Prostate gland (tissue), 2 donors: ENCODE results near the gene OR5K2.

Source experiments
- POLR2A ChIP-seq: fragments of 450-650 bp; IDR thresholded peaks from one replicate; pipeline ENCODE4 v1.6.1; 2016; ENCODE audit warnings: antibody characterized with exemption, mild to moderate bottlenecking
- POLR2AphosphoS5 ChIP-seq: sonication (generic); formaldehyde crosslinking; IDR thresholded peaks from one replicate; pipeline ENCODE4 v1.6.1; 2017; ENCODE audit warnings: antibody characterized with exemption
- TF ChIP-seq, protein P1 (sequence below), 4 experiments: fragments of 200-600 bp in 2 of 4; fragments of 450-650 bp in 2 of 4; sonication (generic) in 2 of 4; IDR thresholded peaks; 1 replicate in 3 of 4; 2 replicates in 1 of 4; pipeline ENCODE4 v1.5.1; 2016 to 2019; ENCODE audit warnings: antibody characterized with exemption in 4 of 4, mild to moderate bottlenecking in 2 of 4, moderate library complexity in 2 of 4

DNA sequence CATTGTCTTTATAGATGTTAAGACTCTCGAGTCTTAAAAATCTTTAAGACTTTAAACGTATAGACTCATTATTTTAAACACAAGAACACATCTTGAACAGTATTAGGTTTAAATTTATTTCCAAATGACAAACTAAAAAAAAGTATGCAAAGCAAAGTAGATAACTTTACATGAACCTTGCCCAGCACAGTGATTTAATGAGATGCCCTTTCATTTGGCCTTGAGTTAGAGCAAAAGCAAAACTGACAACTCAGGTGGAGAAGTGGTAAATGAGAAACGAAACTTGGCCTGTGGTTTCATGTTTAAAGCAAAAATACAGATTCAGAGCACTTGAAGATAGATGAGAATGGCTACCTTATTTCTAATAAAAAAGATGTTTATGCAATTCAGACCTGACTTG is 42.9 kb downstream of the OR5K2 start:
- TF ChIP-seq POLR2A, result no peak
- TF ChIP-seq, protein P1, sequence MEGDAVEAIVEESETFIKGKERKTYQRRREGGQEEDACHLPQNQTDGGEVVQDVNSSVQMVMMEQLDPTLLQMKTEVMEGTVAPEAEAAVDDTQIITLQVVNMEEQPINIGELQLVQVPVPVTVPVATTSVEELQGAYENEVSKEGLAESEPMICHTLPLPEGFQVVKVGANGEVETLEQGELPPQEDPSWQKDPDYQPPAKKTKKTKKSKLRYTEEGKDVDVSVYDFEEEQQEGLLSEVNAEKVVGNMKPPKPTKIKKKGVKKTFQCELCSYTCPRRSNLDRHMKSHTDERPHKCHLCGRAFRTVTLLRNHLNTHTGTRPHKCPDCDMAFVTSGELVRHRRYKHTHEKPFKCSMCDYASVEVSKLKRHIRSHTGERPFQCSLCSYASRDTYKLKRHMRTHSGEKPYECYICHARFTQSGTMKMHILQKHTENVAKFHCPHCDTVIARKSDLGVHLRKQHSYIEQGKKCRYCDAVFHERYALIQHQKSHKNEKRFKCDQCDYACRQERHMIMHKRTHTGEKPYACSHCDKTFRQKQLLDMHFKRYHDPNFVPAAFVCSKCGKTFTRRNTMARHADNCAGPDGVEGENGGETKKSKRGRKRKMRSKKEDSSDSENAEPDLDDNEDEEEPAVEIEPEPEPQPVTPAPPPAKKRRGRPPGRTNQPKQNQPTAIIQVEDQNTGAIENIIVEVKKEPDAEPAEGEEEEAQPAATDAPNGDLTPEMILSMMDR (IDR thresholded peaks at IDR 0.05), result no peak
- TF ChIP-seq POLR2AphosphoS5, result no peak
